HUDEP-2 (cell line): ENCODE results near the gene INS.
"Not testable (repeated sequence)": the region's sequence is repeated elsewhere in the genome, so short reads cannot be mapped to it uniquely, and the experiment has no call there.

ENCODE experiments used
- DNase-seq, 76 experiments: peaks; one replicate each; lab custom pipeline; 2025; ENCODE audit not compliant: unreplicated experiment in 76 of 76; lab: John Stamatoyannopoulos, UW

The INS gene

GRCh38 chr11:2185324-2186085 is 24.5 kb upstream of the INS start:
- DNase-seq = no peak

- DNase-seq = no peak
Measured at GRCh38 chr11:2182692-2183474, 21.9 kb upstream of the INS start.

GRCh38 chr11:2182075-2182474 is 21.1 kb upstream of the INS start:
- DNase-seq = no peak

GRCh38 chr11:2180789-2181370 is 19.9 kb upstream of the INS start:
- DNase-seq = no peak

- no peak for DNase-seq
Measured at GRCh38 chr11:2180347-2180746, 19.3 kb upstream of the INS start.

GRCh38 chr11:2179516-2179915 is 18.5 kb upstream of the INS start:
- DNase-seq = no peak

GRCh38 chr11:2178906-2179494 is 18.0 kb upstream of the INS start:
- DNase-seq = no peak

- DNase-seq = not testable (repeated sequence)
Measured at GRCh38 chr11:2178055-2178773, 17.2 kb upstream of the INS start.

GRCh38 chr11:2177076-2177475 is 16.1 kb upstream of the INS start:
- DNase-seq = no peak

GRCh38 chr11:2176389-2176900 is 15.4 kb upstream of the INS start:
- no peak for DNase-seq

- no peak for DNase-seq
Measured at GRCh38 chr11:2175659-2176058, 14.7 kb upstream of the INS start.

GRCh38 chr11:2174361-2174760 is 13.4 kb upstream of the INS start:
- no peak for DNase-seq

GRCh38 chr11:2173761-2174160 is 12.8 kb upstream of the INS start:
- no peak for DNase-seq

- peak in 4 of 76 experiments; percentile 2 to 15 (median 5) for DNase-seq
Measured at GRCh38 chr11:2173150-2173693, 12.2 kb upstream of the INS start.

GRCh38 chr11:2172676-2173075 is 11.7 kb upstream of the INS start:
- DNase-seq = no peak

GRCh38 chr11:2171591-2172003 is 10.6 kb upstream of the INS start, which contains the start of gene TH:
Gene TH, minus strand, starts transcription at chr11:2171815. Its CDS starts 29 bp downstream, at chr11:2171786.
- no peak for DNase-seq

- no peak for DNase-seq
Measured at GRCh38 chr11:2169626-2170570, 8.9 kb upstream of the INS start.

- DNase-seq = no peak
Measured at GRCh38 chr11:2169005-2169378, 8.0 kb upstream of the INS start.
